GM10248 (cell line): ENCODE results near the gene SNTG2.

Source experiments
- CTCF ChIA-PET: fragments of 300-600 bp; sonication (Branson Sonifier 250); formaldehyde crosslinking; extraction: SDS; loops from one replicate; lab custom pipeline; 2021; ENCODE audit warnings: antibody characterized with exemption; lab: Yijun Ruan, JAX
- POLR2A ChIA-PET: fragments of 350-650 bp; sonication (Branson Sonifier 250); formaldehyde crosslinking; extraction: SDS; loops from one replicate; lab custom pipeline; 2020; ENCODE audit warnings: antibody characterized with exemption; lab: Yijun Ruan, JAX
- DNase-seq: peaks from one replicate; pipeline ENCODE4 v3.0.0; 2012; ENCODE audit errors: extremely low spot score
- CTCF ChIP-seq: IDR thresholded peaks from 2 replicates; pipeline ENCODE4 v1.5.1; 2012; ENCODE audit warnings: mild to moderate bottlenecking, low read depth; ENCODE audit errors: extremely low read depth, missing control alignments, control extremely low read depth

Gene SNTG2

GRCh38 chr2:974054-974453 is 23.4 kb downstream of the SNTG2 start:
- no peak for DNase-seq
- TF ChIP-seq CTCF: no peak
- POLR2A ChIA-PET: no interaction called here
- CTCF ChIA-PET: interaction anchor here (0.9 to 1.3 kb wide), 2 partner anchors 10 to 577 kb away, joined by 3 to 4 read pairs; no protein-coding TSS in a partner anchor

- no peak for TF ChIP-seq CTCF
- DNase-seq: no peak
- CTCF ChIA-PET: interaction anchor here (1.3 kb wide), 1 partner anchor 9 kb away, joined by 4 read pairs; no protein-coding TSS in a partner anchor
- POLR2A ChIA-PET: no interaction called here
Measured at GRCh38 chr2:974502-974901, 23.9 kb downstream of the SNTG2 start.

- ChIA-PET CTCF (interaction anchor here (1.3 kb wide), 1 partner anchor 9 kb away, joined by 4 read pairs; no protein-coding TSS in a partner anchor), POLR2A (no interaction called here)
- TF ChIP-seq CTCF: no peak
- DNase-seq: no peak
Measured at GRCh38 chr2:975095-975494, 24.4 kb downstream of the SNTG2 start.

- ChIA-PET CTCF (interaction anchor here (1.0 kb wide), 2 partner anchors 11 to 21 kb away, joined by 3 read pairs; no protein-coding TSS in a partner anchor), POLR2A (no interaction called here)
- DNase-seq: no peak
- no peak for TF ChIP-seq CTCF
Measured at GRCh38 chr2:979069-979928, 28.6 kb downstream of the SNTG2 start.

GRCh38 chr2:980176-980575 is 29.5 kb downstream of the SNTG2 start:
- no peak for TF ChIP-seq CTCF
- POLR2A ChIA-PET: no interaction called here
- CTCF ChIA-PET: no interaction called here
- no peak for DNase-seq

- no peak for TF ChIP-seq CTCF
- ChIA-PET CTCF (no interaction called here), POLR2A (no interaction called here)
- DNase-seq: no peak
Measured at GRCh38 chr2:981258-981657, 30.6 kb downstream of the SNTG2 start.
